ENCODE measurements around the gene ASB6. TPM values are rescaled to one million over a fixed set of nuclear protein-coding genes. Genes with fewer than 3 reads are reported as not detected.
A peak's percentile ranks its signal among the peaks of the same experiment; 100 is the strongest.

ASB6 gene
- total and polyA plus RNA-seq, 5 experiments from 2014 or later = 14.8 to 35.7 (median 29.1) TPM

GRCh38 chr9:129615407-129616285, 26.3 kb downstream of the ASB6 start:
- peaks cover 0 to 15% (median 9%) of the 10 kb centered on the region in 4 donors for H3K4me1 Mint-ChIP-seq
- peak overlapping the region in 1 of 10 donors; percentile 4 for H3K4me3 Mint-ChIP-seq
- no peak for ATAC-seq
- no peak for DNase-seq
- H3K36me3 Mint-ChIP-seq = no peaks in the 10 kb centered on the region
- POLR2A ChIA-PET = interaction anchor here (0.6 to 1.2 kb wide), 3 partner anchors 9 to 477 kb away, joined by 3 read pairs; no protein-coding TSS in a partner anchor
- peaks cover 0 to 10% (median 5%) of the 10 kb centered on the region in 5 donors for H3K27me3 Mint-ChIP-seq
- no peak overlapping the region for H3K27ac Mint-ChIP-seq
- peaks cover 0 to 1% (median 0%) of the 10 kb centered on the region in 9 donors for H3K9me3 Mint-ChIP-seq

- ATAC-seq = no peak
- peaks cover 0 to 10% (median 5%) of the 10 kb centered on the region in 5 donors for H3K27me3 Mint-ChIP-seq
- H3K36me3 Mint-ChIP-seq = no peaks in the 10 kb centered on the region
- POLR2A ChIA-PET = no interaction called here
- H3K4me3 Mint-ChIP-seq = no peak overlapping the region
- H3K4me1 Mint-ChIP-seq = peaks cover under 1 to 16% (median 10%) of the 10 kb centered on the region in 4 donors
- no peak for DNase-seq
- no peak overlapping the region for H3K27ac Mint-ChIP-seq
- H3K9me3 Mint-ChIP-seq = peaks cover 0 to 1% (median 0%) of the 10 kb centered on the region in 9 donors
Observed at GRCh38 chr9:129614932-129615331, 27.0 kb downstream of the ASB6 start.

- POLR2A ChIA-PET = interaction anchor here (6.1 kb wide), 1 partner anchor 474 kb away, joined by 35 read pairs; no protein-coding TSS in a partner anchor
Observed at GRCh38 chr9:129613520-129614175, 28.3 kb downstream of the ASB6 start.

GRCh38 chr9:129612815-129613519, 29.0 kb downstream of the ASB6 start:
- POLR2A ChIA-PET = interaction anchor here (1.2 to 6.1 kb wide), 2 partner anchors 435 to 473 kb away, joined by 3 to 35 read pairs; partner anchors contain the start of gene IER5L
- DNase-seq = no peak
- peaks cover 0 to 2% (median 0%) of the 10 kb centered on the region in 5 donors for H3K27me3 Mint-ChIP-seq
- no peak overlapping the region for H3K27ac Mint-ChIP-seq
- no peaks in the 10 kb centered on the region for H3K36me3 Mint-ChIP-seq
- no peak overlapping the region for H3K4me3 Mint-ChIP-seq
- H3K4me1 Mint-ChIP-seq = peaks cover 5 to 26% (median 22%) of the 10 kb centered on the region in 4 donors
- H3K9me3 Mint-ChIP-seq = no peaks in the 10 kb centered on the region
- ATAC-seq = no peak

More at GRCh38 chr9:129613520-129614175, 28.3 kb downstream of the ASB6 start:
- Mint-ChIP-seq H3K27me3 (peaks cover 0 to 6% (median 2%) of the 10 kb centered on the region in 5 donors), H3K36me3 (no peaks in the 10 kb centered on the region), H3K4me3 (no peak overlapping the region), H3K27ac (peak overlapping the region in 2 of 10 donors; percentile 27 to 62), H3K4me1 (peaks cover 5 to 20% (median 17%) of the 10 kb centered on the region in 4 donors), H3K9me3 (peaks cover 0 to 1% (median 0%) of the 10 kb centered on the region in 9 donors)
- no peak for ATAC-seq
- no peak for DNase-seq

- H3K27me3 Mint-ChIP-seq = peaks cover 0 to 2% (median 0%) of the 10 kb centered on the region in 5 donors
- no peak overlapping the region for H3K27ac Mint-ChIP-seq
- no peaks in the 10 kb centered on the region for H3K36me3 Mint-ChIP-seq
- DNase-seq (no peak), ATAC-seq (no peak)
- no peaks in the 10 kb centered on the region for H3K9me3 Mint-ChIP-seq
- POLR2A ChIA-PET = interaction anchor here (1.2 to 6.1 kb wide), 2 partner anchors 434 to 472 kb away, joined by 3 to 35 read pairs; partner anchors contain the start of gene IER5L
- H3K4me3 Mint-ChIP-seq = peak overlapping the region in 2 of 10 donors; percentile 6 to 39
- H3K4me1 Mint-ChIP-seq = peaks cover 9 to 34% (median 29%) of the 10 kb centered on the region in 4 donors
Observed at GRCh38 chr9:129612123-129612522, 29.8 kb downstream of the ASB6 start.

- POLR2A ChIA-PET = interaction anchor here (0.6 to 6.1 kb wide), 6 partner anchors 13 to 471 kb away, joined by 3 to 35 read pairs (median 4); partner anchors contain the start of gene IER5L
- H3K4me3 Mint-ChIP-seq = peak overlapping the region in 6 of 10 donors; percentile 41 to 91 (median 69)
- H3K36me3 Mint-ChIP-seq = no peaks in the 10 kb centered on the region
- no peaks in the 10 kb centered on the region for H3K9me3 Mint-ChIP-seq
- H3K27me3 Mint-ChIP-seq = peaks cover 0 to 2% (median 0%) of the 10 kb centered on the region in 5 donors
- H3K27ac Mint-ChIP-seq = peak overlapping the region in 6 of 10 donors; percentile 11 to 91 (median 68)
- DNase-seq (no peak), ATAC-seq (no peak)
- H3K4me1 Mint-ChIP-seq = peaks cover 10 to 38% (median 33%) of the 10 kb centered on the region in 4 donors
Observed at GRCh38 chr9:129611307-129611800, 30.6 kb downstream of the ASB6 start.

- Mint-ChIP-seq H3K27me3 (peaks cover 0 to 1% (median 0%) of the 10 kb centered on the region in 5 donors), H3K36me3 (no peaks in the 10 kb centered on the region), H3K27ac (peak overlapping the region in 8 of 10 donors; percentile 14 to 91 (median 68)), H3K4me3 (peak overlapping the region; percentile 75 to 91 (median 80)), H3K4me1 (peaks cover 10 to 44% (median 38%) of the 10 kb centered on the region in 4 donors), H3K9me3 (no peaks in the 10 kb centered on the region)
- POLR2A ChIA-PET = interaction anchor here (0.6 to 6.1 kb wide), 5 partner anchors 14 to 471 kb away, joined by 3 to 35 read pairs (median 4); no protein-coding TSS in a partner anchor
- ATAC-seq = peak; percentile 73
- DNase-seq = peak; percentile 59 to 82 (median 72)
Observed at GRCh38 chr9:129610473-129611306, 31.3 kb downstream of the ASB6 start.

- Mint-ChIP-seq H3K9me3 (no peaks in the 10 kb centered on the region), H3K27me3 (no peaks in the 10 kb centered on the region), H3K4me3 (peak overlapping the region; percentile 22 to 91 (median 42)), H3K27ac (peak overlapping the region in 2 of 10 donors; percentile 94), H3K36me3 (no peaks in the 10 kb centered on the region), H3K4me1 (peaks cover 10 to 44% (median 40%) of the 10 kb centered on the region in 4 donors)
- POLR2A ChIA-PET = interaction anchor here (6.1 kb wide), 1 partner anchor 470 kb away, joined by 35 read pairs; no protein-coding TSS in a partner anchor
- ATAC-seq (no peak), DNase-seq (no peak)
Observed at GRCh38 chr9:129610213-129610472, 31.8 kb downstream of the ASB6 start.

GRCh38 chr9:129609486-129610212, 32.3 kb downstream of the ASB6 start:
- no peaks in the 10 kb centered on the region for H3K9me3 Mint-ChIP-seq
- DNase-seq (peak in 9 of 10 donors; percentile 27 to 83 (median 54)), ATAC-seq (peak; percentile 74 to 82)
- H3K36me3 Mint-ChIP-seq = no peaks in the 10 kb centered on the region
- peak overlapping the region; percentile 89 to 96 (median 94) for H3K4me3 Mint-ChIP-seq
- POLR2A ChIA-PET = interaction anchor here (0.6 to 6.1 kb wide), 10 partner anchors 10 to 470 kb away, joined by 3 to 35 read pairs (median 5); partner anchors contain the start of gene IER5L
- peak overlapping the region; percentile 90 to 97 (median 95) for H3K27ac Mint-ChIP-seq
- peaks cover 12 to 48% (median 44%) of the 10 kb centered on the region in 4 donors for H3K4me1 Mint-ChIP-seq
- H3K27me3 Mint-ChIP-seq = no peaks in the 10 kb centered on the region

GRCh38 chr9:129608561-129609481, 33.1 kb downstream of the ASB6 start:
- Mint-ChIP-seq H3K4me1 (peaks cover 13 to 53% (median 48%) of the 10 kb centered on the region in 4 donors), H3K27ac (peak overlapping the region in 9 of 10 donors; percentile 4 to 94 (median 63)), H3K36me3 (no peaks in the 10 kb centered on the region), H3K4me3 (peak overlapping the region in 7 of 10 donors; percentile 6 to 91 (median 30)), H3K9me3 (no peaks in the 10 kb centered on the region), H3K27me3 (no peaks in the 10 kb centered on the region)
- ATAC-seq (no peak), DNase-seq (no peak)
- POLR2A ChIA-PET = interaction anchor here (0.8 to 6.1 kb wide), 11 partner anchors 9 to 469 kb away, joined by 3 to 35 read pairs (median 5); partner anchors contain the start of gene IER5L

Data from naive thymus-derived CD8-positive, alpha-beta T cell (primary cell).